HL-60/S4 treated with phorbol 12-myristate 13-acetate at 8.2 ng/mL for 4 days and 3 days (cell line): Measurements from ENCODE around the gene LMO2.

ENCODE experiments used
- in situ Hi-C: fragments of 300-500 bp; cut with MboI; formaldehyde crosslinking; loops from 2 replicates; pipeline ENCODE4 v1.15.0; 2022; ENCODE audit warnings: low sequenced_read_pairs

The LMO2 gene

DNA sequence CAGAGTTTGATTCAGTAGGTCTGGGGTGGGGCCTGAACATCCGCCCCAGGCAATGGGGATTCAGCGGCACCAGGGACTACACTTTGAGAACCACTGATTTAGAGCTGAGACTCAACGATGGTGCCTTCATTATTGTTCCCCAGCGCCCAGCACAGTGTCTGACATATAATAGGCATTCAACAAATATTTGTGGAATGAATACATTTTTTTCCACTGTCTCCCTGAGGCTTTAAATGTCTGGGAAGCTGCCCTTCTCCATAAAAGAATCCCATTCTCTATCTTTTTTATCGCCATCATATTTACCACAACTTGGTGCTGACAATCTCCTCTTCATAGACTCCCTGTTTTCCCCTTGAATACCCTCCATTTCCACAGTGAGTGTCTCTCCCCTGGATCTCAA, 23.6 kb upstream of the LMO2 start:
- in situ Hi-C loops = no loop called here

DNA sequence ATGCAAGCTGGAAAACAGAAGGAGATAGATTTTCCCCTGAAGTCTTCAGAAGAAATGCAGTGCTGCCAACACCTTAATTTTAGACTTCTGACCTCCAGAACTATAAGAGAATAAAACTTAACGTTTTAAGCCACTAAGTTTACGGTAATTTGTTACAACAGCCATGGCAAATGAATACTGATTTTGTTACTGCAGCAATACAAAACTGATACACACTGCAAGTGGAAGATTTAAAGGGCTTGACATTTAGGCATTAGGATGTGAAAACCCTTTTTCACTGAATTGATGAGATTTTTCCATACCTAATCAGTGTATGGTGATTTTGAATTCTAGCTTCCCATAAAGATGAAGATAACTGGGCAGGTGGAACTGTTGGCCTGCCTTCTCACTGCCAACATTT, 22.1 kb upstream of the LMO2 start:
- in situ Hi-C loops = no loop called here

DNA sequence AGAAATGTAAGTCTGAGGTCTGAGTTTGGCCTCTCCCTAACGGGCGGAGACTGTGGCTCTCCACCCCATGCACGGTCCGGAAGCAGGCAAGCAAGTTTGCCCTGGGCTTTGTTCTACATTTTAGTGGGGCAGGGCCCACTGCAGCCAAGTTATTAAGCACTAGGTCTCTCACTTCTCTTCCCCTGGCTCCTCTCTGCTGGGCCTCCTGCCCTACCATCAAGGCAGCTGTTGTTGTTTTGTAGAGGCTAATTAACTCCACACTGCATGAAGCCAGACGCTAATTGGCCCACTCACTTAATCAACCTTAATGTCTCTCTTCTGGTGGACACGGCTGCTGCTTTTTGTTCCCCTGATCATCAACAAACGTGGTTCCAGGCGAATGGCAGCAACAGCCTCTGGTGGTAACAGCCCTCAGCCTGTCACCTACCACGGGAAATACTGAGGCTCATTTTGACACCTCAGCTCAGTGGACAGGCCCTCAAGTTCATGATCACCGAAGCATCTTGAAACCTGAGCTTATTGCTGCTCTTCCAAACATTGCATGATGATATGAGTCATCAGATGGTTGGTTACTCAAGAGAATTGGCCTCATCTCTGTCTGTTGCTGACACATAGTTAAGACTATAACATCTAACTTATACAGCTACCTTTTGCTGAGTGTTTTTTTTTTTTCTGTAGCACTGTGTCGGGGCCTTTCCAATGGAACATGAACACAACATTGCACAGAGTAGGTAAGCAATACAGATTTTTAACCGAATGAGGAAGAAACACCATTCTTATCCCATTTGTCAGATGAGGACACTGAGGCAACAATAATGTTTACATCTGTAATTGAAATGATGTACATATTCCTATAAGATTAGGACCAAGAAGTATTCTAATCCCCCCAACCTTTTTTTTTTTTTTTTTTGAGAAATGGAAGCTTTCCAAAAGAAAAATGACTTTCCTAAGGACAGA, 20.8 kb upstream of the LMO2 start:
- in situ Hi-C loops = no loop called here

DNA sequence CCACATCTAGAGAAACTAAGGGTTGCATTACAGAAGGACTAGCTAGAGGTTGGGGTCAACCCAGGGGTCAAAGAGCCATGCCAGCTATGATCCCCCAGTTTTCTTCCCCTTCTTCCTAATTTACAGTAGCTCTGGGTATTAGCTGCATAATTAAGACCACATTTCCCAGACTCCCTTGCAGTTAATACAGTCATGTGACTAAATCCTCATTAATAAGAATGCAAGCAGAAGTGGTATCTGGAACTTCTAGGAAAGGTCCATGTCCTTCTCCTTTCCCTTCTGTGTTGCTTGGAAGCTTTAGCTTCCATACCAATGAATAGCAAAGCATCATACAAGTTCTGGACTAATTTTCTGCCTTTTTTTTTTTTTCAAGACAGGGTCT, 19.1 kb upstream of the LMO2 start:
- in situ Hi-C loops = no loop called here

DNA sequence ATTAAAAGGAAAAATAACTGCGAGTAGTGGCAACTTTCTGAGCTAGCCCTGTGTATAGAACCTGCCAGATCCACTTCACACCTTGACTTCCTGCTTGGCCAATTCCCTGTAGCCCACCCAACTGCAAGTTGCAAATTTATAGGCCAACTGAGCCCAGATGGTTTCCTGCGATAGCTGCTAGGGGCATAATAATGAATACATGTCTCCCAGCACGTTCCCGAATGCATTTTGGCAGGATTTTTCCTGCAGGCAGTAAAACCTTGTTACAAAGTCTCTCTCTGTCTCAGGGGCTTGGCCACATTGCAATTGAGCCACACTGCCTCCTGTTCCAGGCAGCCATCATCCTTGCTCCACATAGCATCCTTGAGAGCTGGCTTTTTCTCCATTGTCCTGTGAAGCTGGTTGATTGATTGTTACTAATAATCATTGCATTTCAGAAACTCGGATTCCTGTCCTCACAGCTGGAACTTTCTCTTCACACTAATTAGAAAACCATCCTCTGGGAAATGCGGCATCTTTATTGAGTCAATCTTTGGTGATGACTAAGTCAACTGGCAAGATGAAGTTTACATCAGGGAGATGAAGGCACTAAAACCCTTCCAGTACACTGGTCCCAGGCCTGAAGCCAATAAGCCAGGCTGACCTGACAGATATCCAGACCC, 18.6 kb upstream of the LMO2 start:
- in situ Hi-C loops = no loop called here

DNA sequence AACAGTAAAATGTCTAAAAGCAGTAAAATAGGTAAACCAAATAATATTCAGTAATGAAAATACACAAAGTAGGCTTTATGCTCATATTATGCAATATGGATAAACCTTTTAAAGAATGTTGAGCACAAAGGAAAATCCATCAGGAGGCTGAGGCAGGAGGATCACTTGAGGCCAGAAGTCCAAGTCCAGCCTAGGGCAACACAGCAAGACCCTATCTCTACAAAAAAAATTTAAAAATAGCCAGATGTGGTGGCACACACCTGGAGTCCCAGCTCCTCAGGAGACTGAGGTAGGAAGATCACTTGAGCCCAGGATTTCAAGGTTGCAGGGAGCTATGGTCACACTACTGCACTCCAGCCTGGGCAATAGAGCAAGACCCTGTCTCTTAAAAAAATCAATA, 17.7 kb upstream of the LMO2 start:
- in situ Hi-C loops = no loop called here

DNA sequence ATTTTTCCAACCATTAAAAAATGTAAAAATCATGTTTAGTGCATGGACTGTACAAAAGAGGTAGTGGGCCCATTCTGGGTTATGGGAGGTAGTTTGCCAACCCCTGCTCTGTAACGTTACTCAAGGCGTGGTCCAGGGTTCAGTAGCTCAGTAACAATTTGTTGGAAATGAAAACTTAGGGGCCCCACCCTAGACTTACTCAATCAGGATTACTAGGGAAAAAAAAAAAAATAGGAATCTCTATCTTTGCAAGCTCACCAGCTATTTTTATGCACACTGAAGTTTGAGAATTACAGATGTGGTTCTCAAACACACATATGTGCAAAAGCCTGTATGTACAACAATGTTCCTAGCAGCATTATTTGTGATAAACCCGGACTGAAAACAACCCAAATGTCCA, 17.3 kb upstream of the LMO2 start:
- in situ Hi-C loops = no loop called here

DNA sequence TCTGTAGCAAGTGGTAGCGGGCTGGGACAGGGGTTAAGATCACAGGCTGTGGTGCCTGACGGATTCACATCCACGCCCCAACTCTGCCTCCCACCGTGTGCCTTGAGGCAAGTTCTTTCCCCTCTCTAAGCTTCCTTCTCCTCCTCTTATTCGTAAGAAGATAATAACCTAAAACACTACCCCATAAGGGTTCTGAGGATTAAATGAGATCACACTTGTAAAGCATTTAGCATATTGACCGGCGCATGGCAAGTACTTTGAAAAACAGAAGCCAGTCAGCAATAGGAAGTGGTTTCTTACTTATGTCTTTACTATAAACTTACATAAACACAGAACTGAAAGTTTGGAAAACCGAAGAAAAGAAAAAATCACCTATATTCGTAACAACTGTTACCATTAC, 15.5 kb upstream of the LMO2 start:
- in situ Hi-C loops = no loop called here

DNA sequence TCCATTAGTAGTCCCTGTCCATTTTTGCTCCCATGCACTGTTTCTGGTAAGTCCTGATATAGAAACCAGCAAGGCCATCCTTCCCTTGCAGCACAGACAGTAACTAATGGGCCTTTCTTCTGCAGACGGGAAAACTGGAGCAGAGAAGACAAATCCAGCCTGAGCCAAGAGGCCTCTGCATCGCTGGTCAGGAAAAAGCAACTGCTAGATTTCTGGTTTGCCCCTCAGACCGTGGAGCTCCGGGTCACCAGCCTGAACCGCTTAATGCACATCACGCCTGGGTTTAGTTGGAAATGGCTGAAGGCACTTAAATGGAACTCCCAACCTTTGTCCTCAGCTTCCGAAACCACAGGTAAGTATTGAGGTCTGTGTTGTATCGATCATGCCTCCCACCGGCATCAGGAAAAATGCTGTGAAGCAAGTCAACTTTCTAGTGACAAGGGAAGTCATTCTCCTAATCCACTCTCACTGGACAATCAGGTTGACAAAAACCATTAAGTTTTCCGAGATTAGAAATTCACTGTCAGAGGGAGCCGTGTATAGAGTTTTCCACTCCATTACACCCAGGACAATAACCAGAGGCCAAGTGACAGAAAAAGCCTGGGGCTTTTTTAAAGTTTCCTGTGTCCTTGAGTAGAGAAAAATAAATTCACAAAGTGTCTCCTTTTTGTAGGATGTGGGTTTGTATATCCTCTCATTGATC, 14.8 kb upstream of the LMO2 start:
- in situ Hi-C loops = no loop called here

DNA sequence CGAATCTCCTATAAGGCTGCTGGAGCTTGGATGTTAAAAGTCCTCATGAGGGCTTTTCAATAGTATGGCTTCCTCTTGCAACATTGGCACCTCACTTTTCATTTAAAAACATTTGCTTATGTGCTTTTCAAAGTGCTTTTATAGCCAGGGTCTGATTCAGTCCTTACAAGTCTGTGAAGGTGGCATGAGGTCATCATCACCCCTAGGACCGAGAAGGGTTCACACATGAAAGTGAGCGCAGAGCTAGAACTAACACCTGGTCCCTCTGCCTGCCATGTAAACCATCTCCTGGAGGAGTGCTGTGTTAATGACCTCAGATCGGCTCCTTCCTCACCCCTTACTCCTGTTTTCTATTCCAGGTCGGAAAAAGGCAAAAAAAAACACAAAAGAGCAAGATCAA, 12.2 kb upstream of the LMO2 start:
- in situ Hi-C loops = no loop called here

DNA sequence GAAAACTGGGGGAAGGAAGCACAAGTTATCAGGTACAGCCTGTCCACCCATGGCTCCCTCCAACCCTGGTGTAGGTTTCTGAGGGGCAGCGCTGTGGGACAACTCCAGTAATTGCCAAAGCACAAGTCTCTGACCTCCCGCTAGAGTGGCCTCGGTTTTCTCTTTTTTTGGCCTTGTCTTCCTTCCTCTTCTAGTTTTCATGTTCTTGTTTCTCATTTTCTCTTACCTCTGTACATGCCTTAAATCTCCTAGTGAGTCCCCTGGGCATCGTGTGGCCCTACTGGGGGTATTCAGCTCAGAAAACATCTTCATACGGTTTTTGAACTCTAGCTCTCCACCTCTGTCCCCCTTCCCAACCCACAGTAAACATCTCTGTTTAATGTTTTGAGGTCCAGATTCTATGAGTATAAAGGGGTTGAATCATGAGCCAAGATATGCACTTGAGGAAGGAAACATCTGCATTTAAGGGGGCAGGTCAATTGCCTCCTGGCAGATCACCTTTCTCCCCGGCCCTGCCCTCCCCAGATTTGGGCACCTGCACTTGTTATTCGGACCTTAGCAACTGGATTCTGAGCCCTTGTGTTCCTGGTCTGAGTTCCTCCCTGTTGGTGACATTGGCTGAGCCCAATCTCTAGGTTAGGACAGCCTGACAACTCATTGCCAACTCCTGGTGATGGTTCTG, 8.4 kb upstream of the LMO2 start:
- in situ Hi-C loops = no loop called here

DNA sequence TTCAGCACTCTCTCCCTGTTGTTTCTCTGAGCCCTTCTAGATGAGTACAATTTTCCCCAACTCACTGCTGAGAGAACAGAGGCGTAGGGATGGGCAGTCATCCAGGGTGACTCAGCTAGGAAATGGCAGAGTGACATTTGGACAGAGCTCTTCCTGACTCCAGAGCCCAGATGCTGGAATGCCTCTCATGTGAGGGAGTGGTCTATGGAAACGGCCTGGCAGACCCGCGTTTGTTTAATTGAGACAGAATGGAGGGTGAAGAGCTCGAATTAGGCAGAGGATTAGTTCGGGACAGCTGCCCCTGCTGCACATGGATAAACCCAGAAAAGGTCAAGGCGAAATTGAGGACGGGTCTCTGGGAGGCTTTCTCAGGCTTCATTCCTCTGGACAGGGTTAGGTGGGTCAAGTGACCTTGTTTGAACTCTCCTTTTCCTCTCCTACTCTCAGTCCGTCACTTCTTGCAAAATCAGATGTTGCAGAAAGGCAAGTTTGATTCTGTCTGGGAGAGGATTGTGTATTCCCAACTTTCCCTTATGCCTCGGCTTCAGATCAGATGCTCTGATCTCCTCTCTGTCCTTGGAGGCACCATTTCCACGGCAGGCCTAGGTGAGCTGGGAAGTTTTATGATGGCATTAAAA, 7.6 kb upstream of the LMO2 start:
- in situ Hi-C loops = no loop called here

DNA sequence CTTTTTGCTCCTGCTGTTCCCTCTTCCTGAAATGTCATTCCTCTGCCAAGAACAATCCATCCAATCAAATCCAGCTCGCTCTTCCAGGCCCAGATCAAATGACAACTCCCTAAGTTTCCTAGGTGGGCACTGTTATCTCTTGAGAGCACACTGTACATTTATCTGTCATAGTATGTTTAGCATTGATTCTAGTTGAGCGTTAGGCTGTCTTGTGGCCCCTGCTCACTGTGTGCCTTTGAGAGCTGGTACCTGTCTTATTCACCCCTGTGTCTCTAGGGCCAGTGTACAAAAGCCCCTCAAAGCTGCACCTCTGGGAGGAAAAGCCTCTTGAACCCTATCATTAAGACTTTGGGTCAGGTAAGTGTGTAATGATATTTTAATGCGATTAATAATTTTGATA, 7.1 kb upstream of the LMO2 start:
- in situ Hi-C loops = no loop called here

DNA sequence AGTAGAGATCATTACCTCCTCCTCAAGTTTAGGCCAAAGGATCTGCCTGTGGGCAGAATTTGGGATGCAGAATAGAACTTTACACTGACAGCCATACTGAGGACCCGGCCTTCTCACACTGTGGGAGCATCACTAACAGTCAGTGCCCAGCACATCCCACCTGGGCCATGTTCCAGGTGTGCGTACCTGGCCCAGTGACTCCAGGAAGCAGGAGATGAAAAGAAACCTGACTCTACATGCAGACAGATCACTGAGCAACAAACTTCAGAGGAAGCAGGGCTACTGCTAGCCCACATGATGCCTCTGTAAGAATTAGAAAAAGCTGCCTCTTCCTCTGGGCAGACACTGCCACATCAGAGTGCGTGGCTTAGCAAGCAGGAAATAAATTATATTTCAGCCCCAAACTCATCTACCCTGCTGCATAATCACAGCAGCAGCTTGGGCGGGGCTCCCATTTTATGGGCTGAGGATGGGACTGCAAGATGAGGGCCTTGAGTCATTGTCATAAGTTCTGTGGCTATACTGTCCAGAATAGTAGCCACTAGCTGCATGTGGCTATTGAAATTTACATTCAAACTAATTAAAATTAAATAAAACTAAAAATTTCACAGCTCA, 6.0 kb upstream of the LMO2 start:
- in situ Hi-C loops = no loop called here

DNA sequence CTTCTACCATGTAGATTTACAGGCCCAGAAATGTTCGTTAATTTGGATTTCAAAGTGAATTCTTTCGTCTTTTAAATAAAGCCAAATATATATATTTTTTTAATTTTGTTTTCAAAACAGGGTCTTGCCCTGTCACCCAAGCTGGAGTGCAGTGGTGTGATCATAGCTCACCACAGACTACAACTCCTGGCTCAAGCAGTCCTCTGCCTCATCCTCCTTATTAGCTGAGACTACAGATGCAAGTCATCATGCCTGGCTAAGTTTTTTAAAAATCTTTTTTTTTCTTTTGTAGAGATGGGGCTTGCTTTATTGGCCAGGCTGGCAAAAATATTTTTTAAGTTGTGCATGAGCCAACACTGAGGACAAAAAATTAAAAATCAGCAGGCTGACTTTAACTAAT, 5.0 kb upstream of the LMO2 start:
- in situ Hi-C loops = no loop called here

DNA sequence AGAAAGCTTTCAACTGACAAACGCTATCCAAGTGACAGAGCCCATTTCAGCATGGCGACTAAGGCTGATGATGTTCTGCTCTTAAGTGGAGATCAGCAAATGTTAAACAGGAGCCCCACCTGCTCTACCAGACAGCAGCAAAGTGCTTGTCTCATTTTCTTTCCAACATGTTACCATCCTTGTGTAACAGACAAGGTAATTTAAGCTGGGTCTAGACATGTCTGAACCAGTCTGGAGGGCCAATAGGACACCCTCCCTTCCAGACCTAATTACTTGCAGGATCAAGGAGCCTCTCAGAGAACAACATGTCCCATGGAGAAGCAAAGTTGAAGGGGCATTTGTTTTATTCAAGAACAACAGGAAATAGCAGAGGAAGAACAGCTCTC, 3.9 kb upstream of the LMO2 start:
- in situ Hi-C loops = no loop called here

DNA sequence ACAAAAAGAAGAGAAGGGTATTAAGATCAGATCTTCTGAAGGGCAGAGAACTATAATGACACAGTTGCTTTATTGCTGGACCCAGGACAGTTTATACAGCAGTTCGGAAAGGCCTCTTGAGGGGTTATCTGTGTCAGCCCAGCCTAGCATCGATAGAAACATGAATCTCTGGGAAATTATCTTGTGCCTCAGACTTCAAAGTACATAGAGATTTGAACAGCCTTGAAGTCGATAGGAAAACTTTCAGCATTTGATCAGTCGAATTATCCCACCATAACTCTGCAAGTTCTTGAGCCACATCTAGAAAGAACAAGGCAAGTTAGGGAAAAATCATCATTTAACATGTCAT, 2.5 kb upstream of the LMO2 start:
- in situ Hi-C loops = no loop called here

DNA sequence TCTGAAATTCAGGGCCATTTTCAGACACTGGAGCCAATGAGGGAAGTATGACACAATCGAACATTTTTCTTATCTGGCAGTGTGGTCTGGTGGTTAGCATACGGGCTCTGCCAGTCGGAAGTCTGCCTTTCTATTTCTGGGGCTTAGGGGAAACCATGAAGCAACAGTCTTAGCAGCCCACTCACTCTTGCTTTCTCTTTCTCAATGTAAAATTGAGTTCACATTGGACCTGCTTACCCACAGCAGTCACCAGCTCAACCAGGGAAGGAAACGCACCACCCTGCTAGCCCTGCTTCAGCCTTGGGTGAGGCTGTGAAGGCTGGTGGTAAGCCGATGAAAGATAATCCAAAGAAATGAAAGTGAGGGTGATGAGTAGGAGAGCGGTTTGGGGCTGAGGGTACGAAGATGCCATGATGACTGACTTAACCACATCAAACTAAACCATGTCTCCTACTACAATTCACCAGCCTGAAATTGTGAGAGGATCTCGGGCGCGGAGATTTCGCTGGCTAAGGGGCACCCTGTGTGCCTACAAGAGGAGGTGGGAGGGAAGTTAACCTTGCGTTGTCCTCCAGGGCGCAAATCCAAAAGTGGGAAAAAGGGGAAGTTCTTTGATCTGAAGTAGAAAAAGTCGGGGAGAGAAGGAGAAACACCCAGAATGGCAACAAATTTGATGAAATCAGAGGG, 2.0 kb upstream of the LMO2 start:
- in situ Hi-C loops = no loop called here

DNA sequence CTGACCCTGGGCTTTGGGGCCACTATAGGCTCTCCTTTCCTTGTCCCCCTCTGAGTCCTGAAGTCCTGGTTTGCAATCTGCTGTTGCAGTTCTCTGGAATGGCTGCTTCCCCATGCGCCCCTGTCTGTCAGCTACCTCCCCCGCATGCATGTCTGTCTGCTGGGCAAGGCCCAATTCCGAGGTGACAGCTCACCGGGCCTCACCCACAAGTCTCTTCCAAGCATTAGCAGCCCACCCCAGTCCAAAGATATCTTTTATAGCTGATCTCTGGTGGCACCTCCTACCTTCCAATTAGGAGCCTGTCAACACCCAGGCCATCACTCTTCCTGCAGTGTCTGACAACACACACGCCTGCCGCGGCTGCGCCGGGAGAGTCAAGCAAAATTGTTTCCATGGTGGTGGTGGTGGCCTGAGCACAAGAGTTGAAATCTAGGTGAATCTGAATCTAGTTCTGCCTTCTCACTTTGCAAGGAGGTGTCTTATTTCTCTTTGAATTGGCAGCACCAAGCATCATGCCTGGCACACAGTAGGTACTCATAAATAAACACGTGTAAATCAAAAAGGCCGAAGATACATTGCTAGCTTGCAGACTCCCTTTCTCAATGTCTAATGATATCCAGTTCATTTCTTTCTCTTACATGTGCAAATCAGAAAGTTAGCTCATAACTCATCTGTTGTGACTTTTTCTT, 1.2 kb upstream of the LMO2 start:
- in situ Hi-C loops = no loop called here
